ENCODE measurements around the gene CBR3.

DNA sequence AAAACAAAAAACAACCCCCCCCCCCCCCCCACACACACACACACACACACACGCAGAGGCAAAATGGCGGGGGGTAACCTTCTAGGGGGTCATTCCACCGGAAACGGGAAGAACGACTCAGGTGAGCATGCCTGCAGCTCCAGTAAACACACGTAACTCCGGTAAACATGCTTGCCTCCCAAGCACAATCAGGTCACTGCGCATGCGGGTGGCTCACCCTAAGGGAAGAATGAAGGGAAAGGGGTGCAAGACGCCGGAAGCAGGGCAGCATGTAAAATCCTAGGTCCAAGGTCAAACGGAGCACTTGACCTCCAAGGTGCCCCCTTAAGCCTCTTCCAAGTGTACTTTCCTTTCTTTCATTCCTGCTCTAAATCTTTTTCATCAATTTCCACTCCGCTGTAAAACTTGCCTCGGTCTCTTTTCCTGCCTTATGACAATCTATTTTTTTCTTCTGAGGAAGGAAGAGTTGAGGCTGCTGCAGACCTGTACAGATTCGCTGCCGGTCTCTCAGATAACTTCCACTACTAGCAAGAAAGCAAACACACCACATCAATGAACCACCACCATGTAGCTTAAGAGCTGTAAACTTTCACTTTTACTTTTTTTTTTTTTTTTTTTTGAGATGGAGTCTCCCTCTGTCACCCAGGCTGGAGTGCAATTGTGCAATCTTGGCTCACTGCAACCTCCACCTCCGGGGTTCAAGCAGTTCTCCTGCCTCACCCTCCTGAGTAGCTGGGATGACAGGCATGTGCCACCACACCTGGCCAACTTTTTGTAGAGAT lies 21.0 kb upstream of the CBR3 start:
- TF ChIP-seq CTCF (IDR thresholded peaks at IDR 0.05) (no peak), POLR2AphosphoS5 (IDR thresholded peaks at IDR 0.05) (peak in 1 of 3 donors; percentile 31), POLR2A (IDR thresholded peaks at IDR 0.05) (peak; percentile 34)

Measured in transverse colon (tissue), 4 donors.